Breast epithelium (tissue), 4 donors: ENCODE data around the gene WDR62. TPM values are rescaled to one million over a fixed set of nuclear protein-coding genes. Genes with fewer than 3 reads are reported as not detected.
A peak's percentile ranks its signal among the peaks of the same experiment; 100 is the strongest.

ENCODE experiments used
- DNase-seq, 2 donors: peaks; one replicate each; pipeline ENCODE4 v3.0.0-alpha.2; 2019; ENCODE audit warnings: low spot score in 2 of 2
- H3K27ac ChIP-seq, 2 donors: fragments of 200-600 bp; sonication (generic) in 1 of 2; one replicate each; pipeline ENCODE4 v1.5.1; 2016 to 2019; ENCODE audit warnings: mild to moderate bottlenecking in 1 of 2
- H3K27me3 ChIP-seq, 2 donors: fragments of 200-600 bp; sonication (generic) in 1 of 2; one replicate each; pipeline versions ENCODE4 v1.5.1 to v1.6.0; 2017 to 2019; ENCODE audit warnings: control low read depth in 1 of 2, mild to moderate bottlenecking in 1 of 2
- H3K36me3 ChIP-seq: fragments of 200-600 bp; one replicate; pipeline ENCODE4 v1.5.1; 2019
- H3K4me1 ChIP-seq, 2 donors: fragments of 200-600 bp; sonication (generic); one replicate each; pipeline ENCODE4 v1.5.1; 2016 to 2019; ENCODE audit warnings: control low read depth in 1 of 2
- H3K4me3 ChIP-seq, 3 donors: fragments of 200-600 bp; sonication (generic); 1 replicate in 2 of 3; 2 replicates in 1 of 3; pipeline ENCODE4 v1.5.1; 2016 to 2019; ENCODE audit warnings: mild to moderate bottlenecking in 3 of 3, moderate library complexity in 2 of 3
- H3K9me3 ChIP-seq, 2 donors: fragments of 200-600 bp; sonication (generic) in 1 of 2; one replicate each; pipeline ENCODE4 v1.5.1; 2016 to 2019; ENCODE audit warnings: control low read depth in 1 of 2
- POLR2A ChIP-seq: fragments of 450-650 bp; IDR thresholded peaks from one replicate; pipeline ENCODE4 v1.6.1; 2016; ENCODE audit warnings: antibody characterized with exemption, mild to moderate bottlenecking, moderate library complexity
- POLR2AphosphoS5 ChIP-seq, 3 donors: sonication (generic); formaldehyde crosslinking; IDR thresholded peaks; one replicate each; pipeline ENCODE4 v1.6.1; 2017; ENCODE audit warnings: antibody characterized with exemption in 3 of 3
- intact Hi-C: fragments of 100-400 bp; cut with DNase I; formaldehyde crosslinking; loops from one replicate; pipeline ENCODE4 v1.15.1; 2023; ENCODE audit warnings: low total_unique reads
- total RNA-seq, 3 donors: library from RNA; depleted of rRNA; stranded (reverse); fragments of >200 nt; gene quantifications; one replicate each; pipeline ENCODE4 v1.1.0, GENCODE V29; 2016
- TF ChIP-seq, protein P1 (sequence below), 3 donors: fragments of 450-650 bp; IDR thresholded peaks; one replicate each; pipeline ENCODE4 v1.5.1; 2016 to 2017; ENCODE audit warnings: antibody characterized with exemption in 3 of 3, mild to moderate bottlenecking in 3 of 3, moderate library complexity in 3 of 3

The WDR62 gene
- total RNA-seq, 3 donors from 2014 or later = 0.59 to 0.98 (median 0.80) TPM

DNA sequence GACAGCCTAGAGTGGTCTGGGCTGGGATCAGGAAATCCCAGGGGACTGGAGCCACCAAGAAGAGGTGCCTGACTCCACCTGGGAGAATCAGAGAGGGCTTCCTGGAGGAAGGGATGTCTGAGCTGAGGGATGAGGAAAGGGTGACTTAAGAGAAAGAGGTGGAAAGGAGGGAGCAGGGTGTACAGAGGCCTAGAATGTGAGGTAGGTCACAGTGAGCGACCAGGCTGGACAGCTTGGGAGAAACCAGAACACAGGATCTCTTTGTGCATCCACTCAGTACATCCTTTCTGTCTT lies 61.6 kb downstream of the WDR62 start:
- no peaks in the 10 kb centered on the region for H3K27me3 ChIP-seq
- intact Hi-C loops = no loop called here
- H3K27ac ChIP-seq = peak overlapping the region; percentile 92 to 97
- H3K4me1 ChIP-seq = peaks cover 0 to 7% of the 10 kb centered on the region in 2 donors
- no peaks in the 10 kb centered on the region for H3K36me3 ChIP-seq
- no peak for DNase-seq
- no peaks in the 10 kb centered on the region for H3K9me3 ChIP-seq
- TF ChIP-seq POLR2A (no peak), POLR2AphosphoS5 (IDR thresholded peaks at IDR 0.05) (no peak)
- TF ChIP-seq, protein P1, sequence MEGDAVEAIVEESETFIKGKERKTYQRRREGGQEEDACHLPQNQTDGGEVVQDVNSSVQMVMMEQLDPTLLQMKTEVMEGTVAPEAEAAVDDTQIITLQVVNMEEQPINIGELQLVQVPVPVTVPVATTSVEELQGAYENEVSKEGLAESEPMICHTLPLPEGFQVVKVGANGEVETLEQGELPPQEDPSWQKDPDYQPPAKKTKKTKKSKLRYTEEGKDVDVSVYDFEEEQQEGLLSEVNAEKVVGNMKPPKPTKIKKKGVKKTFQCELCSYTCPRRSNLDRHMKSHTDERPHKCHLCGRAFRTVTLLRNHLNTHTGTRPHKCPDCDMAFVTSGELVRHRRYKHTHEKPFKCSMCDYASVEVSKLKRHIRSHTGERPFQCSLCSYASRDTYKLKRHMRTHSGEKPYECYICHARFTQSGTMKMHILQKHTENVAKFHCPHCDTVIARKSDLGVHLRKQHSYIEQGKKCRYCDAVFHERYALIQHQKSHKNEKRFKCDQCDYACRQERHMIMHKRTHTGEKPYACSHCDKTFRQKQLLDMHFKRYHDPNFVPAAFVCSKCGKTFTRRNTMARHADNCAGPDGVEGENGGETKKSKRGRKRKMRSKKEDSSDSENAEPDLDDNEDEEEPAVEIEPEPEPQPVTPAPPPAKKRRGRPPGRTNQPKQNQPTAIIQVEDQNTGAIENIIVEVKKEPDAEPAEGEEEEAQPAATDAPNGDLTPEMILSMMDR (IDR thresholded peaks at IDR 0.05) = no peak
- peak overlapping the region; percentile 72 to 89 (median 77) for H3K4me3 ChIP-seq

DNA sequence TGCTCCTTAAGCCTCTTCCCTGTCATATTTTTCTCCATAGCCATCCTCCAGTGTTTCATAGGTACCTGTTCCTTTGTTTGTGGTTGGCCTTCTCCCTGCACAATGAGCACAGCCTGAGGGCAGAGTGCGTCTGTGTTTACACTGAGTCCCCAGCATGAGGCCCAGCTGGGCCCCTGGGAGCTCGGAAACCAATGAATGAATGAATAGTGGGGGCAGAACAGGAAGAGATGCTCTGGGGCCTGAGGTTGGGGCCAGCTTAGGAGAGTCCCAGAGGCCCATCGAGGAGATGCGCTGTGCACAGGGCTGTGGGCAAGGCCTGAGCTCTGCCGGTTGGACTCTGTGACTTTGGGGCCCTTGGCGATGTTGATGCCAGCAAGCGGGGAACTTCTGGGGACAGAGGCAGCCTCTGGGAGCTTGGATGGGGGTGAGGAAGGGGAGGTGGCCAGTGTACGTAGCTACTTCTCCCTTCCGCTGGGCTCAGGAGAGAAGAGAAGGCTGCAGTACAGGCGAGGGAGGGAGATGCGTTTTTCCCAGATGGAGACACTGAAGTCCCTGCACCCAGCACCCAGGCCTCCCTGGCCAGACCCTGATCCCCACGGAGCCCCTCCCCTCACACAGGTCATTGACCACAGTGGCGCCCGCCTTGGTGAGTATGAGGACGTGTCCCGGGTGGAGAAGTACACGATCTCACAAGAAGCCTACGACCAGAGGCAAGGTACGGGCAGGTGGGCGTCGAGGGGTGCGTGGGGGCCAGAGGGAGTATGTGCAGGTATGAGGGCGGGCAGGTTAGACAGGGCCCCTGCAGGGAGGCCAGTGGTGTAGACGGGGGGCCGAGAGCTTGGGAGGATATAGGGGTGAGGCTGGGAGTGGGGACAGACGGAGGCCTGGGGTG lies 65.6 kb downstream of the WDR62 start:
- H3K4me3 ChIP-seq = no peak overlapping the region
- DNase-seq = no peak
- no peaks in the 10 kb centered on the region for H3K36me3 ChIP-seq
- no peaks in the 10 kb centered on the region for H3K9me3 ChIP-seq
- TF ChIP-seq, protein P1 (IDR thresholded peaks at IDR 0.05) = no peak
- TF ChIP-seq POLR2A (no peak), POLR2AphosphoS5 (IDR thresholded peaks at IDR 0.05) (no peak)
- H3K27ac ChIP-seq = no peak overlapping the region
- peaks cover 0 to 3% of the 10 kb centered on the region in 2 donors for H3K4me1 ChIP-seq
- intact Hi-C loops = loop anchor here (10.0 kb wide), 1 partner anchor 54 kb away; no protein-coding TSS in a partner anchor
- H3K27me3 ChIP-seq = no peaks in the 10 kb centered on the region

DNA sequence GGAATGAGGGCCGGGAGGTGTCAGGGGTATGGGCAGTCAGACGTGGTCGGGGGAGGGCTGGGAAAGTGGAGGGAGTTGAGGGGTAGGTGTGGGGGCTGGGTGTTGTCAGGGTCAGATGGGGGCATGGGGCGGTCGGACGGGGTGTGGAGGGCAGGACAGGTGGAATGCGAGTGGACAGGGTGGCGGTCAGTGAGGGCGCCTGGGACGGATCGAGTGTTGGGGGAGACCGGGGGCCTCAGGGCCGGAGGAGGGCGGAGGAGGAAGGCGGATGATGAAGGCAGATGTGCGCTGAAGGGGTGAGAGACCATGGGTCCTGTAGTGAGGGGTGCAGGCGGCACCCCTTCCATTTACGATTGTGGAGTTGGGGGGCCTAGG lies 66.3 kb downstream of the WDR62 start:
- intact Hi-C loops = loop anchor here (10.0 kb wide), 1 partner anchor 54 kb away; no protein-coding TSS in a partner anchor
- Histone ChIP-seq H3K36me3 (no peaks in the 10 kb centered on the region), H3K27me3 (no peaks in the 10 kb centered on the region), H3K4me1 (peaks cover 0 to 3% of the 10 kb centered on the region in 2 donors), H3K9me3 (no peaks in the 10 kb centered on the region), H3K27ac (no peak overlapping the region), H3K4me3 (no peak overlapping the region)
- no peak for DNase-seq
- no peak for TF ChIP-seq POLR2A
- TF ChIP-seq, protein P1 (IDR thresholded peaks at IDR 0.05) = no peak
- no peak for TF ChIP-seq POLR2AphosphoS5 (IDR thresholded peaks at IDR 0.05)

DNA sequence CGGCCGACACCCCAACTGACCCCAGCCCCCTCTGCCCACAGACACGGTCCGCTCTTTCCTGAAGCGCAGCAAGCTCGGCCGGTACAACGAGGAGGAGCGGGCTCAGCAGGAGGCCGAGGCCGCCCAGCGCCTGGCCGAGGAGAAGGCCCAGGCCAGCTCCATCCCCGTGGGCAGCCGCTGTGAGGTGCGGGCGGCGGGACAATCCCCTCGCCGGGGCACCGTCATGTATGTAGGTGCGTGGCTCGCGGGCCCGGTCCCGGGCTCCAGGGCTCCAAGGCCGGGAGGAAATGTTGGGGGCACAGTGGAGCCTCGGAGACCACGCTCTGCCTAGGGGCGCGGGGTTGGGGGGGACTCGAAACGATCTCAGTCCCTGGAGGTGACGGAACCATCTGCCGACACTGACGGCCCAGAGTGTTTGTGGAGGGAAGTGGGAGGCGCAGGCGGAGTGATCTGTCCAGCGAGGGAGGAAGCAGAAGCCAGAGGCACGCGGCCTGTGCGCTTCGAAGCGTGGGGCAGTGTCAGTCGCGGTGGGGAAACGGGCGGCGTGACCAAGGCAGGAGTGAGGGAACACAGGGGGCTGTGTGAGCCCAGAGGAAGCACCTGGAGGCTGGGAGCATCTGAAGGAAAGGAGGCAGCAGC lies 66.9 kb downstream of the WDR62 start:
- Histone ChIP-seq H3K4me3 (no peak overlapping the region), H3K27ac (no peak overlapping the region), H3K27me3 (no peaks in the 10 kb centered on the region), H3K4me1 (no peaks in the 10 kb centered on the region), H3K36me3 (no peaks in the 10 kb centered on the region), H3K9me3 (no peaks in the 10 kb centered on the region)
- intact Hi-C loops = loop anchor here (10.0 kb wide), 1 partner anchor 53 kb away; no protein-coding TSS in a partner anchor
- TF ChIP-seq, protein P1 (IDR thresholded peaks at IDR 0.05) = no peak
- TF ChIP-seq POLR2A (no peak), POLR2AphosphoS5 (IDR thresholded peaks at IDR 0.05) (no peak)
- DNase-seq = no peak

DNA sequence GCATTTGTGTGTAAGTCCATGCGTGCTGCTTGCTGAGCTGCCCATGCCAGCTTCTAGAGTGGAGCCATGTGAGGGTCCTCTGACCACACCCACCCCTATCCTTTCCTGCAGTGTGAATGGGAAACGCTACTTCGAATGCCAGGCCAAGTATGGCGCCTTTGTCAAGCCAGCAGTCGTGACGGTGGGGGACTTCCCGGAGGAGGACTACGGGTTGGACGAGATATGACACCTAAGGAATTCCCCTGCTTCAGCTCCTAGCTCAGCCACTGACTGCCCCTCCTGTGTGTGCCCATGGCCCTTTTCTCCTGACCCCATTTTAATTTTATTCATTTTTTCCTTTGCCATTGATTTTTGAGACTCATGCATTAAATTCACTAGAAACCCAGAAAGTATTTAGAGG lies 70.9 kb downstream of the WDR62 start:
- Histone ChIP-seq H3K27ac (no peak overlapping the region), H3K9me3 (no peaks in the 10 kb centered on the region), H3K4me1 (peaks cover 0 to 5% of the 10 kb centered on the region in 2 donors), H3K4me3 (no peak overlapping the region), H3K36me3 (no peaks in the 10 kb centered on the region), H3K27me3 (no peaks in the 10 kb centered on the region)
- no peak for DNase-seq
- intact Hi-C loops = loop anchor here (10.0 kb wide), 1 partner anchor 49 kb away; no protein-coding TSS in a partner anchor
- TF ChIP-seq POLR2AphosphoS5 (IDR thresholded peaks at IDR 0.05) = no peak
- no peak for TF ChIP-seq POLR2A
- TF ChIP-seq, protein P1 (IDR thresholded peaks at IDR 0.05) = no peak
